LNCAP (cell line): ENCODE data around the gene TAF10.

Source experiments
- CTCF ChIP-seq: fragments of 450-650 bp; IDR thresholded peaks from 2 replicates; pipeline ENCODE4 v1.5.1; 2017; ENCODE audit warnings: mild to moderate bottlenecking

TAF10 gene

GRCh38 chr11:6632116-6633073 is 20.4 kb upstream of the TAF10 start:
- no peak for TF ChIP-seq CTCF

GRCh38 chr11:6631361-6631890 is 19.4 kb upstream of the TAF10 start:
- TF ChIP-seq CTCF = no peak

GRCh38 chr11:6630632-6631291 is 18.7 kb upstream of the TAF10 start:
- TF ChIP-seq CTCF = no peak

- no peak for TF ChIP-seq CTCF
Observed at GRCh38 chr11:6629892-6630631, 18.0 kb upstream of the TAF10 start.

GRCh38 chr11:6629573-6629891 is 17.5 kb upstream of the TAF10 start:
- no peak for TF ChIP-seq CTCF

- no peak for TF ChIP-seq CTCF
Observed at GRCh38 chr11:6628526-6628925, 16.5 kb upstream of the TAF10 start.

GRCh38 chr11:6627762-6628241 is 15.8 kb upstream of the TAF10 start:
- no peak for TF ChIP-seq CTCF
